ENCODE measurements around the gene NOL9. TPM values are rescaled to one million over a fixed set of nuclear protein-coding genes. Genes with fewer than 3 reads are reported as not detected.

The NOL9 gene
- total and polyA plus RNA-seq, 9 of the 15 experiments (the other 6 are each of a cell fraction or from before 2014, with no cell fraction given): 5.6 to 76.5 (median 47.3) TPM

DNA sequence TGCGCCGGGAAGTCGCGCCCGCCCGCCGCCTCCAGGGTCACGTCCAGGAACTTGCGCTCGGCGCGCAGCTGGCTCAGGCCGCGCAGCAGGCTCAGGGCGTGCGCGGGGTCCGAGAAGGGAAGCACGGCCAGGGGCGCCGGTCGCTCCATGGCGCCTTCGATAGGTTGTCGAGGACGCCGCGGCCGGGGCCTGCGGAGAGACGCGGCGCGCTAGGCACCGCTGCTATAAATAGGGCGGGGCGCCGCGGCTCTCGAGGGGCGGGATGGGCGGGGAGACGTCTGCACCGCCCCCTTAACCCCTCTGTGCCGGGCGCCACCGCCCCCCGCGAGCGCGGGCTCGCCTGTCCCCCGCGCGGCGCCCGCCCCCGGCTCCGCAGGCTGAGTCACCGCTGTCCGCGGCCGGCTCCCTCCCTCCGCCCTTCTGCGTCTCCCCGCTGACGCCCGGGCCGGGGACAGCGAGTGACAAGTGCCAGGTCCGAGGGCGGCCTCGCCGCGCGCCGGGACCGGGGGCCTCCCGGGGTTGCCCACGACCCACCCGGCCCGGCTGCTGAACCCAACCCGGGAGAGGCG lies 48.4 kb upstream of the NOL9 start, which contains the start of gene KLHL21 (continued):
- TF ChIP-seq ZNF407 (IDR thresholded peaks at IDR 0.05; ENCODE audit: low read depth): no peak
- no peak; a peak in 2 of 4 replicates for TF ChIP-seq RCOR1 (IDR thresholded peaks at IDR 0.05; ENCODE audit: borderline replicate concordance in 1 of 2, low read depth in 2 of 2, low read length in 2 of 2)
- no peak; the same call in 1 of the 2 replicates for TF ChIP-seq HOMEZ (CRISPR knock-in tag; IDR thresholded peaks at IDR 0.05)
- TF ChIP-seq MAFG (tag; conservative IDR thresholded peaks at IDR 0.05): no peak
- no peak for TF ChIP-seq BACH1 (tag; IDR thresholded peaks at IDR 0.05)
- no peak for TF ChIP-seq STAG1 (CRISPR knock-in tag; IDR thresholded peaks at IDR 0.05; ENCODE audit: borderline replicate concordance)
- TF ChIP-seq ZNF146 (CRISPR knock-in tag; IDR thresholded peaks at IDR 0.05; ENCODE audit: unreplicated experiment): no peak
- TF ChIP-seq CCNT2 (IDR thresholded peaks at IDR 0.05; ENCODE audit: borderline replicate concordance, extremely low read depth, insufficient read length, low read depth, low read length): peak; percentile 99
- TF ChIP-seq ZNF707 (CRISPR knock-in tag; conservative IDR thresholded peaks at IDR 0.05): no peak
- no peak for TF ChIP-seq CREB5 (CRISPR knock-in tag; IDR thresholded peaks at IDR 0.05)
- TF ChIP-seq FOXJ3 (CRISPR knock-in tag; IDR thresholded peaks at IDR 0.05): no peak
- TF ChIP-seq ZNF384 (IDR thresholded peaks at IDR 0.05; ENCODE audit: low read depth, low read length): no peak
- TF ChIP-seq, protein P1, sequence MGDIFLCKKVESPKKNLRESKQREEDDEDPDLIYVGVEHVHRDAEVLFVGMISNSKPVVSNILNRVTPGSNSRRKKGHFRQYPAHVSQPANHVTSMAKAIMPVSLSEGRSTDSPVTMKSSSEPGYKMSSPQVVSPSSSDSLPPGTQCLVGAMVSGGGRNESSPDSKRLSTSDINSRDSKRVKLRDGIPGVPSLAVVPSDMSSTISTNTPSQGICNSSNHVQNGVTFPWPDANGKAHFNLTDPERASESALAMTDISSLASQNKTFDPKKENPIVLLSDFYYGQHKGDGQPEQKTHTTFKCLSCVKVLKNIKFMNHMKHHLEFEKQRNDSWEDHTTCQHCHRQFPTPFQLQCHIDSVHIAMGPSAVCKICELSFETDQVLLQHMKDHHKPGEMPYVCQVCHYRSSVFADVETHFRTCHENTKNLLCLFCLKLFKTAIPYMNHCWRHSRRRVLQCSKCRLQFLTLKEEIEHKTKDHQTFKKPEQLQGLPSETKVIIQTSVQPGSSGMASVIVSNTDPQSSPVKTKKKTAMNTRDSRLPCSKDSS (IDR thresholded peaks at IDR 0.05; ENCODE audit: low read depth, partially characterized antibody): no peak
- peak; percentile 93 for TF ChIP-seq JUN (IDR thresholded peaks at IDR 0.05; ENCODE audit: borderline replicate concordance, low read depth, low read length)
- 0 out of 2 replicates have a peak, but pooled peaks have one; percentile 47 for TF ChIP-seq JUN (CRISPR knock-in tag; IDR thresholded peaks at IDR 0.05; ENCODE audit: borderline replicate concordance)
